Stomach (tissue), 4 donors: Measurements from ENCODE around the gene VAMP3.

Source experiments
- CTCF ChIP-seq, 7 experiments: fragments of 450-650 bp in 4 of 7; fragments of 200-600 bp in 3 of 7; sonication (generic) in 3 of 7; IDR thresholded peaks; one replicate each; pipeline ENCODE4 v1.5.1; 2016 to 2019; ENCODE audit warnings: antibody characterized with exemption in 7 of 7, control low read depth in 2 of 7, mild to moderate bottlenecking in 1 of 7
- EP300 ChIP-seq: sonication (generic); formaldehyde crosslinking; IDR thresholded peaks from one replicate; pipeline ENCODE4 v1.6.1; 2017; ENCODE audit warnings: antibody characterized with exemption

- no peak for TF ChIP-seq CTCF (IDR thresholded peaks at IDR 0.05)
- no peak for TF ChIP-seq EP300
Observed at GRCh38 chr1:7778133-7778628, 7.1 kb downstream of the VAMP3 start.
